ENCODE data around the gene UBXN1. TPM values are rescaled to one million over a fixed set of nuclear protein-coding genes. Genes with fewer than 3 reads are reported as not detected.

Gene UBXN1
- total RNA-seq, 1 donor from 2014 or later, result 60.2 TPM

- Histone ChIP-seq H3K4me1 (no peaks in the 10 kb centered on the region), H3K9me3 (no peaks in the 10 kb centered on the region), H3K27ac (no peak overlapping the region), H3K4me3 (peak overlapping the region; percentile 36 to 43), H3K27me3 (no peaks in the 10 kb centered on the region), H3K36me3 (peaks cover 25 to 30% of the 10 kb centered on the region in 2 donors)
- DNase-seq (ENCODE audit: low spot score in 2 of 2), result no peak
- intact Hi-C loops (cut with DNase I), result no loop called here
- TF ChIP-seq CTCF (IDR thresholded peaks at IDR 0.05), result no peak
Measured at GRCh38 chr11:62687508-62688396, 8.9 kb upstream of the UBXN1 start.

- no peak for TF ChIP-seq CTCF (IDR thresholded peaks at IDR 0.05)
- DNase-seq (ENCODE audit: low spot score in 2 of 2), result no peak
- intact Hi-C loops (cut with DNase I), result no loop called here
- H3K4me3 ChIP-seq, result no peak overlapping the region
- H3K27me3 ChIP-seq, result no peaks in the 10 kb centered on the region
- no peak overlapping the region for H3K27ac ChIP-seq
- peaks cover 7 to 11% of the 10 kb centered on the region in 2 donors for H3K4me1 ChIP-seq
- H3K36me3 ChIP-seq, result peaks cover 0 to under 1% of the 10 kb centered on the region in 2 donors
- no peaks in the 10 kb centered on the region for H3K9me3 ChIP-seq
Measured at GRCh38 chr11:62682518-62682917, 3.6 kb upstream of the UBXN1 start.

DNA sequence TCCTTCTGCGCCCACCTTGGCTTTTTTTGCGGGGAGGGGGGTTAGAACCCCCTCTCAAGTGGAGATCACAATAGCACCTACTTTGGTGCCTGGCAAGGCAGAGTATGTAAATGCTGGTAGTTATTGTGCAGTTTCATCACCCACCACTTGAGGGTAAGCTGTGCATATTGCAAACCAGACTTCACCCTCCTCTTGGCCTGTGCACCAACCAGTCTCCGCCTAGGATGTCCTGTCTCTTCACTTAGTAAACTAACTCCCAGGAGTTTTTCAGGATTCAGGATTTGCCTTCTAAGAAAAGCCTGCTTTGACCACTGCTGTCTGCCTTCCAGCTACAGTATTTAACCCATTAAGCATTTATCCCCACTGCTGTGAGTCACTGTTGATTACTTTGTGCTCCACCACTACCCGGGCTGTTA is 2.0 kb upstream of the UBXN1 start:
- peaks cover 7 to 11% of the 10 kb centered on the region in 2 donors for H3K4me1 ChIP-seq
- H3K27ac ChIP-seq, result no peak overlapping the region
- peak in 2 of 3 experiments; percentile 24 to 37 for TF ChIP-seq CTCF (IDR thresholded peaks at IDR 0.05)
- H3K27me3 ChIP-seq, result no peaks in the 10 kb centered on the region
- H3K4me3 ChIP-seq, result no peak overlapping the region
- intact Hi-C loops (cut with DNase I), result no loop called here
- peaks cover 14 to 17% of the 10 kb centered on the region in 2 donors for H3K36me3 ChIP-seq
- no peak for DNase-seq (ENCODE audit: low spot score in 2 of 2)
- H3K9me3 ChIP-seq, result no peaks in the 10 kb centered on the region

- peaks cover 21 to 27% of the 10 kb centered on the region in 2 donors for H3K36me3 ChIP-seq
- DNase-seq (ENCODE audit: low spot score in 2 of 2), result no peak
- intact Hi-C loops (cut with DNase I), result loop anchor here (2.0 to 5.0 kb wide), 2 partner anchors 26 to 76 kb away; partner anchors contain the start of genes INTS5 and MTA2
- H3K27me3 ChIP-seq, result no peaks in the 10 kb centered on the region
- TF ChIP-seq CTCF (IDR thresholded peaks at IDR 0.05), result no peak
- no peaks in the 10 kb centered on the region for H3K9me3 ChIP-seq
- H3K27ac ChIP-seq, result peak overlapping the region; percentile 96
- H3K4me3 ChIP-seq, result peak overlapping the region; percentile 78 to 100
- H3K4me1 ChIP-seq, result peaks cover 7 to 11% of the 10 kb centered on the region in 2 donors
Measured at GRCh38 chr11:62678433-62678769, 472 bp downstream of the UBXN1 start.

GRCh38 chr11:62677714-62678113 is 1.2 kb downstream of the UBXN1 start:
- peak overlapping the region in 1 of 2 donors; percentile 96 for H3K27ac ChIP-seq
- H3K36me3 ChIP-seq, result peaks cover 21 to 27% of the 10 kb centered on the region in 2 donors

More at GRCh38 chr11:62677714-62678113, 1.2 kb downstream of the UBXN1 start:
- no peak for DNase-seq (ENCODE audit: low spot score in 2 of 2)
- TF ChIP-seq CTCF (IDR thresholded peaks at IDR 0.05), result no peak
- Histone ChIP-seq H3K27me3 (no peaks in the 10 kb centered on the region), H3K4me1 (peaks cover 9 to 14% of the 10 kb centered on the region in 2 donors), H3K4me3 (peak overlapping the region; percentile 78 to 100), H3K9me3 (no peaks in the 10 kb centered on the region)
- intact Hi-C loops (cut with DNase I), result loop anchor here (2.0 to 5.0 kb wide), 2 partner anchors 25 to 75 kb away; partner anchors contain the start of genes INTS5 and MTA2
